AG08396 (cell line): ENCODE measurements around the gene NEU2.

Experiments used
- DNase-seq: peaks from one replicate; pipeline ENCODE4 v3.0.0; 2012; ENCODE audit warnings: low spot score, mixed read lengths

The NEU2 gene

DNA sequence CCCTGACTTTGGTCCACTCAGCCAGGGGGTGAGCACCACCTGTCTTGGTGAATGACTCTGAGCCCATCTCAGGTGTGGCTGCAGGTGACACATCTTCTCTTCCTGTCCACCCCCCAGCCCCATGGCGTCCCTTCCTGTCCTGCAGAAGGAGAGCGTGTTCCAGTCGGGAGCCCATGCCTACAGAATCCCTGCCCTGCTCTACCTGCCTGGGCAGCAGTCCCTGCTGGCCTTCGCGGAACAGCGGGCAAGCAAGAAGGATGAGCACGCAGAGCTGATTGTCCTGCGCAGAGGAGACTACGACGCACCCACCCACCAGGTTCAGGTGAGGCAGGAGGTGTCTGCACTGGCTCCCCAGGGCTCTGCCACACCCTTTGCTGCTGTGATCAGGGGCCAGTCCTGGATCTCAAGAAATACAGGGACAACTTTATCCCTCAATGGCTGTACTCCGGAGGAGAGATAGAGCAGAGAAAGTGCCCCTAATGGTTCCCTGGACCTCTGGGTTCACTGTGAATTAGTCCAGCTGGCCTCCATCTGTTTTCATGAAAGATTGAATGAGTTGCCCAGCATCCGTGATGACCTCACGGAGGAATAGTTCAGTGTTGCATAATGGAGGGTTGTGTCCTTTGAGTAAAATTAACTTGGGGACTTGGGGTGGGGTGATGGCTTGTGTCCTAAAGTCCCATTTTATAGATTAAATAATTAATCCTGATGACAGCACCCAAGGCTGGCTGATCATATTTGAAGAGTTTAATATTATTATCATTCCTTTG lies at the start of gene NEU2:
Gene NEU2 (plus strand): TSS at position 122 of the 770 bp plus-strand sequence. CDS start 0 bp downstream, at position 122.
- no peak for DNase-seq

DNA sequence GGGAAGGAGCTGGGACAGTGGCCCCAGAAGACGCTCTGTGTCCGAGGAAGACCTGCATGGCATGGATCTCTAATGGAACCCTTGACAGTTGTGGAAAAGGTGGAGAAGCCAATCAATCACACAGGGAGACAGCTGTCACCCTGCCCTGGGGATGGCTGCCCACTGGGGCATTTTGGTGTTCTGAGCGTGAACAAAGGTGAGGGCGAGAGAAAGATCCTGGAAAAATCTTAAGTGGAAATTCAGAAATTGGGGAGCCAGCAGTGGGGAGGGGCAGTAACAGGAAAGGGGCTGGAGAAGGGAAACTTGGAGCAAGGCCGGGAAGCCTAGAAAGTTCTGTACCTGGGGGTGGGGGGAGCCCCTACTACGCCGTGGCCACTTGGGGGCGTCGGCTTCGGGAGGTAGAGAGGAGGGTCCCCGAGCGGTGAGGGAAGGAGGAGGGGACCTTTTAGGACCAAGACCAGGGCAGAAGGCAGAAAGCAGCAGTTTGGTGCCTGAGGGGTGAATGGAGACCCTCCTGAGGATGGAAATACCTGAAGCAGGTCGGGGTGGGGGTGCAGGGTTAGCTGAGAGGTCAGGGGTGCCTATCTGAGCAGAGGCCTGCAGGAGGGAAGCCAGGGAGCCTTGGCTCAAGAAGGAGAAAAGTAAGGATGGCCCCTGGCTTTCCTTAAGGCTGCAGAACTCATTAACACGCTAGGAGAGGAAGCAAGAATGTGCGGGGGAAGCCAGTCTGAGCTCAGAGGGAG lies 49.4 kb upstream of the NEU2 start:
- DNase-seq: no peak

DNA sequence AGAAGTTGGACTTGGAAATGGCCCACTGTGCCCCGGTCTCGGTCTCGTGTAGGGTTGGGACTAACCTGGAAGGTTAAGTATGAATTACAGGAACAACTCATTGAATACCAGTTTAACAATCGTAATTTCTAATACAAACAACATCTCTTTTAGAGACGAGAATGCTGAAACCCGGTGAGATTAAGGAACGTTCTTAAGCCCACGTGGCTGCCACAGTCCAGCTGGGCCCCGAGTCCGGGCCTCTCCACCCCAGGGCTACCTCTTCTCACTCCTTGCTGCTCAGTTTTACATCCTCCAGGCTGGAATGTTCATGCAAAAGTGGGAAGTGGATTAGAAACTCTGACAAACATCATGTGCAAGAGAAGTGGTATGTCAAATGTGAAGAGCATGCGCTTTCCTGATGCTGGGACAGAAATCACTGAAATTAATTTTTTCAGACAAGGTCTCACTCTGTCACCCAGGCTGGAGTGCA lies 48.8 kb upstream of the NEU2 start:
- no peak for DNase-seq

- DNase-seq: no peak
These were observed 47.8 kb upstream of the NEU2 start for GRCh38 chr2:232984451-232985207.

GRCh38 chr2:232986155-232986554 lies 46.3 kb upstream of the NEU2 start:
- no peak for DNase-seq

DNA sequence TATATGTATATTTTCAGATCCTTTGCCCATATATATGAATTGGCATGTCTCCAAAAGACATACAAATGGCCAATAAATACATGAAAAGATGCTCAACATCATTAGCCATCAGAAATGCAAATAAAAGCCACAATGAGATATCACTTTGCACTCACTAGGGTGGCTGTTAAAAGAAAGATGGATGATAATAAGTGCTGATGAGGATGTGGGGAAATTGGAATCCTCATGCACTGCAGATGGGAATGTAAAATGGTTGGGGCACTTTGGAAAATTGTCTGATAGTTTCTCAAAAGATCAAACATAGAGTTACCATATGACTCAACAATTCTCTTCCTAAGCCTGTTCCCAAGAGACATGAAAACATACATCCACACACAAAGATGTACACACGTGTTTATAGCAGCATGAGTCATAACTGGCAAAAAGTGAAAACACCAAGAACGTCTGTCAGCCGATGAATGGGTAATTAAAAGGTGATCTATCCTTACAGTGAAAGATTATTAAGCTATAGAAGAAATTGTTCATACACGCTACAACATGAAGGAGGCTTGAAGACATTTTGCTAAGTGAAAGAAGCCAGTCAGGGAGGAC lies 39.1 kb upstream of the NEU2 start:
- no peak for DNase-seq

- no peak for DNase-seq
These were observed 38.0 kb upstream of the NEU2 start for GRCh38 chr2:232994446-232994845.

DNA sequence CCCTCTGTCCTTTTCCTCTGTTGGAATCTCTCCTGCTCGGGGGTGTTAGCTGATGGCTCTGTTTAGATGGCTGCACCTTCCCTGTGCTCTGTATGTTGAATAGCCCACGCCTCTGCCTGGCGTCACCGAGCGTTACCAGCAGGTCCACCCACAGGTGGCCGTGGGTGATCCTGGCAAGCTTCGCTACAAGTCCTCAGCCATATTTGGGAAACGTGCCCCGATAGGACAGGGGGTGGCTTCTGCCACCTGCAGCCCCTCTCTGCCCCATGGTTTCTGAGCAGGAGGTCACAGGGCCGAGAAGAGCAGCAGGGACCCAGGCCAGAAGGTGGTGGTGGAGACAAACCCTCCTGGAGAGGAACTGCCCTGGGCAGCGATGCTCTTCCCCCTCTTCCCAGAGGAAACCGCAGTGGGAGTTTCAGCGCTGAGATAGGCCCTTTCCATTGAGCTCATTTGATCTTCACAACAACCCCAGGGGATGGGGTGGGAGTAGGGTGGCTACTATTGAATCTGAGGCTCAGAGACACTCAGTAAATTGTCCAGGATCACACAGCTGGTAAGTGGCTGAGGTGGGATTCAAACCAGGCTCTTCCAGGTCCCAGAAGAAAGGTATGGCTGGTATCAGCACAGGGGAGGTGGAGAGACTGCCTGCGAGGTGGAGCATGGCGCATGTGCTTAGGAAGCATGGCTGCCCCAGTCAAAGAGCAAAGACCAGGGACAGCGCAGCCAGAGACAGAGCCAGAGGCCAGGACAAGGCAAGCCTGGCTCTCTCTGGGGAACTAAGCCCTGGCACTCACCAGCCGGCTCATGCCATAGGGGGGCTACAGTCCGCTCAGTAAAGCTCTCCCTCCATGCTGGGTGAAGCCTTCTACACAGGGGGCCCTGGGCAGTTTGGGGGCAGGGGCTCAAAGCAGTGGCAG lies 34.5 kb upstream of the NEU2 start:
- DNase-seq: no peak

- no peak for DNase-seq
These were observed 33.8 kb upstream of the NEU2 start for GRCh38 chr2:232998666-232998985.

- no peak for DNase-seq
These were observed 33.1 kb upstream of the NEU2 start for GRCh38 chr2:232999354-232999753.

DNA sequence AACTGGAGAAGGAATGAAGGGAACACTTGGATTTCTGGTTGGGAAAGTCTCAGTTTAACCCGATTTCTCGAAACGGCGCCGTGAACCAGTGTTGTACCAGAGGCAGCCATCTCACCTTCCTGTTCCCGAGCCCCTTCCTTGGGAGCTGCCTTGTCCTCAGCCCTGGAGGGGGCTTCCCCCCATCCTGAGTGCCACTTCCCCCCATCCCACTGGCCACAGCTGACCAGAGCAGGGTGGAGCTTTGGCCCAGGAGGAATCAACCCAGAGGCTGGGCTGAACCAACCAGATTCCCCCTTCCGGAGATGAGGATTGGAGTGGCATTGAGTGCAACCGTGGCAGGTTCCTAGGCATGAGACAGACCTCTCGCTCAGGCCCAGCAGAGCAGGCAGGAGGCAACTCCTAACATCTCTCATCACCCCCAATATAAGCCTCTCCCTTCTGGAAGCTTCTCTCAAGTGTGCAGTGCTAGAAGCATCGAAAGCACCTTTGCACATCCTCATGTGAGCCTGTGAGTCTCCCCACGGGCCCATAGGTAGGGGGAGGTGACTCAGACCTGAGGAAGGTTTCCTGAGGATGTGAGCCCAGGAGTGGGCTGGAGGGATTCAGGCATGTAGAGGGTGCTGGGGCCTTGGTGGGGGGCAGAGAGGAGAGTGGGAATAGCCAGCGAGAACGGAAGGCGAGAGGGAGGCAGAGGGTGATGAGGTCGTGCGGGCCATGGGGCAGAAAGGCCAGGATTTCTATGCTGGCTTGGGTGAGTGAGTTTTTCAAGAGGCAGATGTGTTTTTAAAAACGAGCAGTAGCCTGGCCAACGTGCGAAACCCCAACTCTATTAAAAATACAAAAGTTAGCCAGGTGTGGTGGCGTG lies 31.4 kb upstream of the NEU2 start:
- DNase-seq: no peak

GRCh38 chr2:233002829-233003657 lies 29.4 kb upstream of the NEU2 start:
- no peak for DNase-seq

DNA sequence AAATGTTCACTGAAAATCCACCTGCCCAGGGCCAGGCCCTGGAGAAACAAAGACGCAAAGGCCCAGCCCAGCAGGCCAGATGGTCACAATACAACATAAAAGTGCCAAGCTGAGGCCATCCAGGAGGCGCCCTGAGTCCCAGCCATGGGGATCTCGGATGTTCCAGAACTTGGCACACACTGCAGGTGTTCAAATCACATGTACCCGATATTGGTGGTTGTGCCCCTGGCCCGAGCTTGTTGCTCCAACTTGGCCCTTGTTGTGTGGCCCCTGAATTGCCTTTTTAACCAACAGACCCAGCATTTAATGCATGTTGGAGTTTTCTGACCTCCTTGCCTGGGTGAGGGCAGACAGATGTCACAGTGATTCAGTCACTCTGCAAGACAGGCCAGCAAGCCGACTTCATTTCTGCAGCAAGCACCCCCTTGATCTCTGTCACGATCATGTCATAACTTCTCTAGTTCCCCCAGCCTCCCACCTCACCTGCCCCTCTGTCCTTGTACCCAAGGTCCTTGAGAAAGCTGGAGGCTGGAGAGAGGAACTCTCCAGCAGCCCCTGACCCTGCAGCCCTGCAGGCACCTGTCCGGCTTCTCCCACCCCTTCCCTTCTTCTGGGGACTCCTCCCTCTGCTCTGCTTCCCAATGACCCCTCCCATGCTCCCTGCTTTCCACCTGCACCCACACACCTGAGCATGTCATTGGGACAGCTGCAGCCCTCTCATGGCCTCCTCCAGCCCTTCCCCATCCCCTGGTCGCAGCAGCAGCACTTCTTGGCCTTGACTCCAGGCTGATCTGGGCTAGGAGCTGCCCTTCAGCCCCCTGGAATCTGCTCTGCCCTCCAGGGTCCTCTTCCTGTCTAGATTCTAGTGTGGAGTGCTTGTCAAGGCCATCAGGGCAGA lies 28.6 kb upstream of the NEU2 start:
- DNase-seq: no peak

- DNase-seq: no peak
These were observed 27.4 kb upstream of the NEU2 start for GRCh38 chr2:233005096-233005495.

DNA sequence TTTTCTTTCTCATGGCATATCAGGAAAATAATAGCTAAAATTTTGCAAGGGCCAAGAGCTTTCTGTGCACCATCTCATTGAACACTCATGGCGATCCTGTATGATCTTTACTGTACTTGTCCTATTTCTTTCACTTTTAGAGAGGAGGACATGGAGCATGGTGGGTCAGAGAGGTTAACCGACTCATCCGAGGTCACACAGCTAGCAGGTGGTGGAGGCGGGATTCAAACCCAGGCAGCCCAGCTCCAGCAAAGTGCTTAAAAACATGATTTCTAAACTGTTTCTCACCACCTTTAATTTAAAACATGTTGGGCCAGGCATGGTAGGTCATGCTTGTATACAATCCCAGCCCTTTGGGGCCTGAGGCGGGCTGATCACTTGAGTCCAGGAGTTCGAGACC lies 25.8 kb upstream of the NEU2 start:
- DNase-seq: no peak

DNA sequence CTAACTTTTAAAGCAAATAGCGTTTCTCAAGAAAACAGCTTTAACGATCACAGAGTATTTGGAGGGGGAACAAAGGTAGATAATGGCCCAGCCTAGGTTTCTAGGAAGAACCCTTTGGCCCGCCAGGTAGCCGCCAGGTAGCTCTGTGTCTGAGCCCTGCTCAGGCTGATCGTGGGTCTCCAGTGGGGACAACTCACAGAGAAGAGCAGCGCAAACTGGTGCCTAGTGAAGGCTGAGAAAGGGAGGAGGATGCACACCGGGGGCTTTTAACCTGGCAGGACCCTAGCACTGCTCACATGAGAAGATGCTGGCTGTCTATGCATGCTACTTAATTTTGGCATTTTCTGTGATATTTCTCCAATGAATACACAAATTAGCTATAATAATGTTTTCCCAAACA lies 25.2 kb upstream of the NEU2 start:
- DNase-seq: no peak

DNA sequence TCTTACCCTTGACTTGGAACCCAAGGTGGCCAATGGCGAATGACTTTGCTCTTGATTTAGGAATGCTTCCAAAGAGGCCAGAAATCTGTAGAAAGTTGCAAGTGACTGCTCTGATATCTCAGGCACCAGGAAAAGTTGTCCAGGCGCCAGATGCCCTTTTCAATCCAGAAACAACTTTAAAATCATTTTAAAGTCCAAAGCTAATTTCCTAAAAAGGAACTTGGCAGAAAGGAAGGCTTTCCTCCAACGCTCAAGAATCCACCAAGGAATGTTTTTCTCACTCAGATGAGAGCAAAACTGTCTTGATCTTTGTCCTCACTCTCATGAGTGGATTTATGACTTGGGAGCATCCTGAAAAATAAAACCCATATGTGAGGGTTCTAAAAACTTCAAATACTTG lies 24.7 kb upstream of the NEU2 start:
- DNase-seq: no peak

DNA sequence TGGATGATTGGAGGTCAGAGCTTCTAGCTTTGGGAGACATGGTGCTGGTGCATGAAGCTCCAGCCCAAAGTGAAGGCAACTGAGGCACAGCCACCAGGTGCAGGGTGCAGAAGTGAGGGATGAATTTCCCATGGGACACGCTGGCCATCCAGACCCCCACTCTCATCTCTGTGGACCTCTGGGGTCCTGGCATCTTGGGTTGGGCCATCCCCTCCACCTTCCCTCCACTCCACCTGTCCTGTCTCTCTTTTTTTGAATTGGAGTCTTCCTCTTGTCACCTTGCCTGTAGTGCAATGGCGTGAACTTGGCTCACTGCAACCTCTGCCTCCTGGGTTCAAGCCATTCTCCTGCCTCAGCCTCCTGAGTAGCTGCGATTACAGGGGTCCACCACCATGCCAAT lies 22.8 kb upstream of the NEU2 start:
- DNase-seq: no peak
